Mesendoderm (in vitro differentiated cells): ENCODE data around the gene PLXND1.

Experiments
- DNase-seq: peaks from one replicate; pipeline ENCODE4 v3.0.0; 2013
- H2AK5ac ChIP-seq: 2 replicates; pipeline ENCODE4 v1.6.1; 2013; ENCODE audit warnings: low read length, inconsistent platforms
- H2BK120ac ChIP-seq: 2 replicates; pipeline ENCODE4 v1.6.1; 2013; ENCODE audit warnings: low read depth, mild to moderate bottlenecking, low read length, moderate library complexity, mixed read lengths
- H2BK15ac ChIP-seq: replicated peaks from 2 replicates; pipeline ENCODE4 v1.6.1; 2013; ENCODE audit warnings: low read depth, mild to moderate bottlenecking, moderate library complexity
- H2BK5ac ChIP-seq: 2 replicates; pipeline ENCODE4 v1.6.1; 2013; ENCODE audit warnings: low read length, inconsistent platforms
- H3K18ac ChIP-seq: 2 replicates; pipeline ENCODE4 v1.6.1; 2013; ENCODE audit warnings: mild to moderate bottlenecking, low read length, mixed read lengths
- H3K23ac ChIP-seq: one replicate; pipeline ENCODE4 v1.6.1; 2013; ENCODE audit warnings: low read length
- H3K27ac ChIP-seq: 2 replicates; pipeline ENCODE4 v1.5.1; 2013; ENCODE audit warnings: low read depth, mild to moderate bottlenecking, inconsistent platforms, low read length, moderate library complexity
- H3K27me3 ChIP-seq: 2 replicates; pipeline ENCODE4 v1.6.1; 2013; ENCODE audit warnings: low read length, control low read depth, mild to moderate bottlenecking, inconsistent platforms; ENCODE audit not compliant: insufficient read depth, poor library complexity
- H3K36me3 ChIP-seq: 2 replicates; pipeline ENCODE4 v1.6.1; 2013; ENCODE audit warnings: low read length, inconsistent platforms; ENCODE audit not compliant: control insufficient read depth, insufficient read depth
- H3K4ac ChIP-seq: one replicate; pipeline ENCODE4 v1.6.1; 2013; ENCODE audit warnings: low read depth, mild to moderate bottlenecking, low read length, moderate library complexity
- H3K4me1 ChIP-seq: 2 replicates; pipeline ENCODE4 v1.6.1; 2013; ENCODE audit warnings: low read depth, low read length, inconsistent platforms; ENCODE audit not compliant: control insufficient read depth
- H3K4me2 ChIP-seq: 2 replicates; pipeline ENCODE4 v1.6.1; 2013; ENCODE audit warnings: low read length
- H3K4me3 ChIP-seq: 2 replicates; pipeline ENCODE4 v1.5.1; 2013; ENCODE audit warnings: mild to moderate bottlenecking, low read length
- H3K56ac ChIP-seq: one replicate; pipeline ENCODE4 v1.6.1; 2013; ENCODE audit warnings: low read length
- H3K79me1 ChIP-seq: 2 replicates; pipeline ENCODE4 v1.6.1; 2013; ENCODE audit warnings: low read length, inconsistent platforms
- H3K79me2 ChIP-seq: 2 replicates; pipeline ENCODE4 v1.6.1; 2013; ENCODE audit warnings: mild to moderate bottlenecking, low read length; ENCODE audit not compliant: control insufficient read depth, insufficient read depth
- H3K9ac ChIP-seq: 2 replicates; pipeline ENCODE4 v1.6.1; 2013; ENCODE audit warnings: low read length, inconsistent platforms
- H4K5ac ChIP-seq: one replicate; pipeline ENCODE4 v1.6.1; 2013; ENCODE audit warnings: low read length
- H4K8ac ChIP-seq: one replicate; pipeline ENCODE4 v1.6.1; 2013; ENCODE audit warnings: low read depth, mild to moderate bottlenecking, control low read depth, low read length, moderate library complexity
- WGBS: extraction: QIAGEN DNeasy Blood & Tissue Kit; methylation state at CpG from one replicate; pipeline ENCODE4 v1.1.7; 2013; ENCODE audit warnings: low lambda C conversion rate, missing lambda C conversion rate; ENCODE audit not compliant: insufficient coverage; ENCODE audit errors: extremely low coverage; 5-methylcytosine and 5-hydroxymethylcytosine counted together

The PLXND1 gene

GRCh38 chr3:129531699-129532098, 74.8 kb downstream of the PLXND1 start:
- no peak overlapping the region for H3K4me2 ChIP-seq
- H3K36me3 ChIP-seq = no peaks in the 10 kb centered on the region
- no peak overlapping the region for H3K4ac ChIP-seq
- no peak overlapping the region for H3K23ac ChIP-seq
- no CpG with 5 or more reads among the region's 11 CpGs for WGBS
- H4K8ac ChIP-seq = no peak overlapping the region
- no peaks in the 10 kb centered on the region for H3K27me3 ChIP-seq
- H3K79me2 ChIP-seq = no peaks in the 10 kb centered on the region
- peak overlapping the region; percentile 32 for H2AK5ac ChIP-seq
- no peak for DNase-seq
- H2BK120ac ChIP-seq = no peak overlapping the region
- H3K9ac ChIP-seq = no peak overlapping the region
- H2BK15ac ChIP-seq = no peak overlapping the region
- H3K79me1 ChIP-seq = no peaks in the 10 kb centered on the region
- peaks cover 18% of the 10 kb centered on the region for H3K4me1 ChIP-seq
- no peak overlapping the region for H3K18ac ChIP-seq
- peak overlapping the region; percentile 29 for H3K56ac ChIP-seq
- H4K5ac ChIP-seq = no peak overlapping the region
- no peak overlapping the region for H3K27ac ChIP-seq
- H2BK5ac ChIP-seq = no peak overlapping the region
- H3K4me3 ChIP-seq = no peak overlapping the region

DNA sequence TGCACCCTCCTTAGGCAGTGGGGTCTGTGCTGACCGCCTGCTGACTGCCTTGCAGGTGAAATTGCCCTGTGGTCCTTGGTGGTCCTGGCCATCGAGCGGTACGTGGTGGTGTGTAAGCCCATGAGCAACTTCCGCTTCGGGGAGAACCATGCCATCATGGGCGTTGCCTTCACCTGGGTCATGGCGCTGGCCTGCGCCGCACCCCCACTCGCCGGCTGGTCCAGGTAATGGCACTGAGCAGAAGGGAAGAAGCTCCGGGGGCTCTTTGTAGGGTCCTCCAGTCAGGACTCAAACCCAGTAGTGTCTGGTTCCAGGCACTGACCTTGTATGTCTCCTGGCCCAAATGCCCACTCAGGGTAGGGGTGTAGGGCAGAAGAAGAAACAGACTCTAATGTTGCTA, 75.7 kb downstream of the PLXND1 start:
- Histone ChIP-seq H3K4me3 (no peak overlapping the region), H3K27me3 (no peaks in the 10 kb centered on the region), H3K27ac (no peak overlapping the region), H3K18ac (no peak overlapping the region), H3K4me2 (peak overlapping the region; percentile 3), H3K79me2 (no peaks in the 10 kb centered on the region), H3K36me3 (no peaks in the 10 kb centered on the region), H2BK120ac (no peak overlapping the region), H3K23ac (peak overlapping the region; percentile 38), H3K56ac (peak overlapping the region; percentile 85), H3K4ac (no peak overlapping the region), H2AK5ac (peak overlapping the region; percentile 66), H3K4me1 (peaks cover 18% of the 10 kb centered on the region), H2BK5ac (peak overlapping the region; percentile 44), H4K5ac (no peak overlapping the region), H3K79me1 (no peaks in the 10 kb centered on the region), H3K9ac (no peak overlapping the region), H4K8ac (no peak overlapping the region), H2BK15ac (no peak overlapping the region)
- DNase-seq = no peak
- no CpG with 5 or more reads among the region's 13 CpGs for WGBS

DNA sequence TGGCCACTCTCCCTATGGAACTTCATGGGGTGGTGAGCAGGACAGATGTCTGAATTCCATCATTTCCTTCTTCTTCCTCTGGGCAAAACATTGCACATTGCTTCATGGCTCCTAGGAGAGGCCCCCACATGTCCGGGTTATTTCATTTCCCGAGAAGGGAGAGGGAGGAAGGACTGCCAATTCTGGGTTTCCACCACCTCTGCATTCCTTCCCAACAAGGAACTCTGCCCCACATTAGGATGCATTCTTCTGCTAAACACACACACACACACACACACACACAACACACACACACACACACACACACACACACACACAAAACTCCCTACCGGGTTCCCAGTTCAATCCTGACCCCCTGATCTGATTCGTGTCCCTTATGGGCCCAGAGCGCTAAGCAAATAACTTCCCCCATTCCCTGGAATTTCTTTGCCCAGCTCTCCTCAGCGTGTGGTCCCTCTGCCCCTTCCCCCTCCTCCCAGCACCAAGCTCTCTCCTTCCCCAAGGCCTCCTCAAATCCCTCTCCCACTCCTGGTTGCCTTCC, 76.2 kb downstream of the PLXND1 start:
- Histone ChIP-seq H3K79me2 (no peaks in the 10 kb centered on the region), H2BK5ac (peak overlapping the region; percentile 44), H2AK5ac (peak overlapping the region; percentile 66), H3K18ac (no peak overlapping the region), H3K4me2 (peak overlapping the region; percentile 3), H2BK120ac (no peak overlapping the region), H3K56ac (peak overlapping the region; percentile 85), H3K79me1 (no peaks in the 10 kb centered on the region), H3K36me3 (no peaks in the 10 kb centered on the region), H4K5ac (no peak overlapping the region), H3K23ac (peak overlapping the region; percentile 38), H2BK15ac (no peak overlapping the region), H3K4ac (no peak overlapping the region), H3K27me3 (no peaks in the 10 kb centered on the region), H3K4me3 (no peak overlapping the region), H3K4me1 (peaks cover 18% of the 10 kb centered on the region), H4K8ac (no peak overlapping the region), H3K9ac (no peak overlapping the region), H3K27ac (no peak overlapping the region)
- no CpG with 5 or more reads among the region's 6 CpGs for WGBS
- DNase-seq = peak; percentile 80

- H3K27ac ChIP-seq = no peak overlapping the region
- no peak overlapping the region for H3K9ac ChIP-seq
- no peak overlapping the region for H3K4ac ChIP-seq
- H2BK120ac ChIP-seq = no peak overlapping the region
- H3K79me2 ChIP-seq = no peaks in the 10 kb centered on the region
- no peak overlapping the region for H4K8ac ChIP-seq
- H3K27me3 ChIP-seq = no peaks in the 10 kb centered on the region
- no peak for DNase-seq
- H3K23ac ChIP-seq = no peak overlapping the region
- no CpG with 5 or more reads among the region's 12 CpGs for WGBS
- H3K4me3 ChIP-seq = no peak overlapping the region
- H2BK15ac ChIP-seq = no peak overlapping the region
- no peak overlapping the region for H2BK5ac ChIP-seq
- H3K36me3 ChIP-seq = no peaks in the 10 kb centered on the region
- peak overlapping the region; percentile 49 for H3K56ac ChIP-seq
- no peak overlapping the region for H3K18ac ChIP-seq
- H4K5ac ChIP-seq = no peak overlapping the region
- no peak overlapping the region for H2AK5ac ChIP-seq
- no peaks in the 10 kb centered on the region for H3K79me1 ChIP-seq
- H3K4me1 ChIP-seq = peaks cover 14% of the 10 kb centered on the region
- no peak overlapping the region for H3K4me2 ChIP-seq
Observed at GRCh38 chr3:129529436-129530210, 76.9 kb downstream of the PLXND1 start.

DNA sequence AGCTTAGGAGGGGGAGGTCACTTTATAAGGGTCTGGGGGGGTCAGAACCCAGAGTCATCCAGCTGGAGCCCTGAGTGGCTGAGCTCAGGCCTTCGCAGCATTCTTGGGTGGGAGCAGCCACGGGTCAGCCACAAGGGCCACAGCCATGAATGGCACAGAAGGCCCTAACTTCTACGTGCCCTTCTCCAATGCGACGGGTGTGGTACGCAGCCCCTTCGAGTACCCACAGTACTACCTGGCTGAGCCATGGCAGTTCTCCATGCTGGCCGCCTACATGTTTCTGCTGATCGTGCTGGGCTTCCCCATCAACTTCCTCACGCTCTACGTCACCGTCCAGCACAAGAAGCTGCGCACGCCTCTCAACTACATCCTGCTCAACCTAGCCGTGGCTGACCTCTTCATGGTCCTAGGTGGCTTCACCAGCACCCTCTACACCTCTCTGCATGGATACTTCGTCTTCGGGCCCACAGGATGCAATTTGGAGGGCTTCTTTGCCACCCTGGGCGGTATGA, 77.8 kb downstream of the PLXND1 start, which contains the start of gene RHO:
Gene RHO (plus strand): TSS at position 51 of the 512 bp plus-strand sequence. CDS start 95 bp downstream, at position 146.
- no peak within 1 kb of the TSS for H3K23ac ChIP-seq
- H3K4me1 ChIP-seq = peaks cover 8% of the 10 kb centered on the region
- H3K27me3 ChIP-seq = no peaks in the 10 kb centered on the region
- H2BK120ac ChIP-seq = no peak within 1 kb of the TSS
- no peak within 1 kb of the TSS for H3K56ac ChIP-seq
- H3K4me3 ChIP-seq = no peak within 1 kb of the TSS
- H3K79me2 ChIP-seq = no peaks in the 10 kb centered on the region
- no peaks in the 10 kb centered on the region for H3K79me1 ChIP-seq
- H3K9ac ChIP-seq = no peak within 1 kb of the TSS
- H3K4ac ChIP-seq = no peak within 1 kb of the TSS
- no peak for DNase-seq
- no peak within 1 kb of the TSS for H2BK15ac ChIP-seq
- no peak within 1 kb of the TSS for H3K4me2 ChIP-seq
- H2BK5ac ChIP-seq = no peak within 1 kb of the TSS
- no peaks in the 10 kb centered on the region for H3K36me3 ChIP-seq
- H3K27ac ChIP-seq = no peak within 1 kb of the TSS
- WGBS = no CpG with 5 or more reads among the region's 18 CpGs
- no peak within 1 kb of the TSS for H4K8ac ChIP-seq
- no peak within 1 kb of the TSS for H4K5ac ChIP-seq
- H3K18ac ChIP-seq = no peak within 1 kb of the TSS
- H2AK5ac ChIP-seq = peak within 1 kb of the TSS; percentile 67
